SK-N-SH (cell line): ENCODE results near the gene WDR47. TPM values are rescaled to one million over a fixed set of nuclear protein-coding genes. Genes with fewer than 3 reads are reported as not detected.

ENCODE experiments used
- CTCF ChIA-PET: fragments of 300-600, 350-600 bp; formaldehyde crosslinking; extraction: SDS; loops from one replicate; lab custom pipeline; 2021; lab: Yijun Ruan, JAX
- POLR2A ChIA-PET: fragments of 350-600 bp; sonication (Branson Sonifier 250); formaldehyde crosslinking; extraction: SDS; loops from one replicate; lab custom pipeline; 2020; ENCODE audit warnings: antibody characterized with exemption, inconsistent platforms; lab: Yijun Ruan, JAX
- DNase-seq: peaks from one replicate; pipeline ENCODE4 v3.0.0; 2012
- H2AFZ ChIP-seq: fragments of 200-600 bp; sonication (generic); 2 replicates; pipeline ENCODE4 v1.8.1; 2016; ENCODE audit warnings: antibody characterized with exemption, mild to moderate bottlenecking, low read depth
- H3F3A ChIP-seq: fragments of 200-600 bp; sonication (generic); replicated peaks from 2 replicates; pipeline ENCODE3; 2016; ENCODE audit warnings: antibody characterized with exemption, mild to moderate bottlenecking; ENCODE audit not compliant: insufficient read depth
- H3K27ac ChIP-seq, 2 experiments: fragments of 200-500 bp in 1 of 2; fragments of 200-600 bp in 1 of 2; sonication (Bioruptor generic) in 1 of 2; sonication (generic), shearing (Covaris generic) in 1 of 2; 2 replicates each; pipeline versions ENCODE4 v1.5.1 to v1.6.1; 2014 to 2016; ENCODE audit warnings: low read depth in 2 of 2, inconsistent platforms in 1 of 2, low read length in 1 of 2, mild to moderate bottlenecking in 1 of 2, mixed read lengths in 1 of 2
- H3K27me3 ChIP-seq: fragments of 200-600 bp; sonication (generic), shearing (Covaris generic); 2 replicates; pipeline ENCODE4 v1.6.1; 2016; ENCODE audit warnings: mixed run types; ENCODE audit not compliant: insufficient read depth
- H3K36me3 ChIP-seq, 2 experiments: fragments of 200-500 bp in 1 of 2; fragments of 200-600 bp in 1 of 2; sonication (Bioruptor generic) in 1 of 2; sonication (generic) in 1 of 2; replicated peaks in 1 of 2; 2 replicates each; pipeline versions ENCODE3 to v1.5.1; 2014 to 2016; ENCODE audit warnings: low read length in 1 of 2, mild to moderate bottlenecking in 1 of 2; ENCODE audit not compliant: insufficient read depth in 2 of 2, control insufficient read depth in 1 of 2
- H3K4me1 ChIP-seq, 2 experiments: fragments of 200-500 bp in 1 of 2; fragments of 200-600 bp in 1 of 2; sonication (Bioruptor generic) in 1 of 2; sonication (generic), shearing (Covaris generic) in 1 of 2; 2 replicates each; pipeline versions ENCODE4 v1.5.1 to v1.6.1; 2014 to 2016; ENCODE audit warnings: low read depth in 1 of 2, low read length in 1 of 2, mixed run types in 1 of 2; ENCODE audit not compliant: insufficient read depth in 2 of 2, control insufficient read depth in 1 of 2
- H3K4me2 ChIP-seq: fragments of 200-600 bp; sonication (generic), shearing (Covaris generic); 2 replicates; pipeline ENCODE4 v1.6.1; 2017; ENCODE audit warnings: mixed run types
- H3K4me3 ChIP-seq, 2 experiments: fragments of 200-500 bp in 1 of 2; fragments of 200-600 bp in 1 of 2; sonication (Bioruptor generic) in 1 of 2; sonication (generic), shearing (Covaris generic) in 1 of 2; 2 replicates each; pipeline versions ENCODE4 v1.5.1 to v1.8.1; 2014 to 2016; ENCODE audit warnings: low read depth in 2 of 2, inconsistent platforms in 1 of 2, low read length in 1 of 2, mild to moderate bottlenecking in 1 of 2, mixed read lengths in 1 of 2, moderate library complexity in 1 of 2
- H3K79me2 ChIP-seq: fragments of 200-600 bp; sonication (generic); 2 replicates; pipeline ENCODE4 v1.8.1; 2017; ENCODE audit warnings: mild to moderate bottlenecking; ENCODE audit not compliant: insufficient read depth
- H3K9ac ChIP-seq: fragments of 200-600 bp; sonication (generic); 2 replicates; pipeline ENCODE4 v1.6.1; 2017; ENCODE audit warnings: mixed run types
- H3K9me2 ChIP-seq: fragments of 200-600 bp; sonication (generic); 2 replicates; pipeline ENCODE4 v1.6.1; 2017; ENCODE audit warnings: mixed run types
- H3K9me3 ChIP-seq: fragments of 200-600 bp; sonication (generic); 2 replicates; pipeline ENCODE4 v1.6.1; 2017; ENCODE audit warnings: mixed run types, mild to moderate bottlenecking, moderate library complexity
- H4K20me1 ChIP-seq: fragments of 200-600 bp; sonication (generic); 2 replicates; pipeline ENCODE4 v1.6.1; 2017; ENCODE audit warnings: mild to moderate bottlenecking, mixed run types; ENCODE audit not compliant: insufficient read depth
- CHD2 ChIP-seq: fragments of 150-350 bp; IDR thresholded peaks from 2 replicates; pipeline ENCODE4 v1.6.1; 2018; ENCODE audit warnings: low read length; ENCODE audit not compliant: partially characterized antibody
- FOXM1 ChIP-seq: IDR thresholded peaks from 2 replicates; pipeline ENCODE4 v1.4.0; 2012; ENCODE audit warnings: low read depth, mild to moderate bottlenecking
- GABPA ChIP-seq: IDR thresholded peaks from 2 replicates; pipeline ENCODE4 v1.4.0; 2012; ENCODE audit warnings: low read depth, mild to moderate bottlenecking
- JUND ChIP-seq: IDR thresholded peaks from 2 replicates; pipeline ENCODE4 v1.4.0; 2012
- MXI1 ChIP-seq: IDR thresholded peaks from 2 replicates; pipeline ENCODE4 v1.6.1; 2012; ENCODE audit warnings: mild to moderate bottlenecking, low read depth, low read length, improper control_type of control experiment
- NRF1 ChIP-seq: IDR thresholded peaks from 2 replicates; pipeline ENCODE4 v1.6.1; 2012; ENCODE audit warnings: low read depth, mild to moderate bottlenecking, low read length
- RAD21 ChIP-seq: IDR thresholded peaks from 2 replicates; pipeline ENCODE4 v1.6.1; 2012; ENCODE audit warnings: mild to moderate bottlenecking, low read length
- RCOR1 ChIP-seq: fragments of 150-350 bp; IDR thresholded peaks from 2 replicates; pipeline ENCODE4 v1.6.1; 2017; ENCODE audit warnings: antibody characterized with exemption, low read length
- RXRA ChIP-seq: IDR thresholded peaks from 2 replicates; pipeline ENCODE4 v1.4.0; 2012; ENCODE audit warnings: low read depth, mild to moderate bottlenecking, borderline replicate concordance
- SIN3A ChIP-seq: IDR thresholded peaks from 2 replicates; pipeline ENCODE4 v1.6.1; 2012; ENCODE audit warnings: low read depth, mild to moderate bottlenecking, low read length, moderate library complexity, borderline replicate concordance
- SMC3 ChIP-seq: IDR thresholded peaks from 2 replicates; pipeline ENCODE4 v1.6.1; 2012; ENCODE audit warnings: low read depth, low read length, improper control_type of control experiment
- USF2 ChIP-seq: fragments of 150-350 bp; IDR thresholded peaks from 2 replicates; pipeline ENCODE4 v1.6.1; 2017; ENCODE audit warnings: antibody characterized with exemption, low read length, low read depth, borderline replicate concordance
- WGBS: methylation state at CpG from one replicate; pipeline ENCODE4 v1.1.6; 2017; ENCODE audit warnings: low lambda C conversion rate; 5-methylcytosine and 5-hydroxymethylcytosine counted together
- polyA plus RNA-seq, 3 experiments: library from polyadenylated mRNA; depleted of rRNA; stranded (reverse); fragments of >200 nt; gene quantifications; 2 replicates each; pipeline ENCODE4 v1.2.3, GENCODE V29; 2012
- TF ChIP-seq, protein P1 (sequence below): IDR thresholded peaks from 2 replicates; pipeline ENCODE4 v1.6.1; 2012; ENCODE audit warnings: mild to moderate bottlenecking, low read depth, low read length, moderate library complexity
- TF ChIP-seq, protein P2 (sequence below): IDR thresholded peaks from 2 replicates; pipeline ENCODE4 v1.4.0; 2012; ENCODE audit warnings: low read depth

WDR47 gene
- polyA plus RNA-seq, 1 of the 3 experiments (the other 2 are of a cell fraction) = 7.9 TPM

DNA sequence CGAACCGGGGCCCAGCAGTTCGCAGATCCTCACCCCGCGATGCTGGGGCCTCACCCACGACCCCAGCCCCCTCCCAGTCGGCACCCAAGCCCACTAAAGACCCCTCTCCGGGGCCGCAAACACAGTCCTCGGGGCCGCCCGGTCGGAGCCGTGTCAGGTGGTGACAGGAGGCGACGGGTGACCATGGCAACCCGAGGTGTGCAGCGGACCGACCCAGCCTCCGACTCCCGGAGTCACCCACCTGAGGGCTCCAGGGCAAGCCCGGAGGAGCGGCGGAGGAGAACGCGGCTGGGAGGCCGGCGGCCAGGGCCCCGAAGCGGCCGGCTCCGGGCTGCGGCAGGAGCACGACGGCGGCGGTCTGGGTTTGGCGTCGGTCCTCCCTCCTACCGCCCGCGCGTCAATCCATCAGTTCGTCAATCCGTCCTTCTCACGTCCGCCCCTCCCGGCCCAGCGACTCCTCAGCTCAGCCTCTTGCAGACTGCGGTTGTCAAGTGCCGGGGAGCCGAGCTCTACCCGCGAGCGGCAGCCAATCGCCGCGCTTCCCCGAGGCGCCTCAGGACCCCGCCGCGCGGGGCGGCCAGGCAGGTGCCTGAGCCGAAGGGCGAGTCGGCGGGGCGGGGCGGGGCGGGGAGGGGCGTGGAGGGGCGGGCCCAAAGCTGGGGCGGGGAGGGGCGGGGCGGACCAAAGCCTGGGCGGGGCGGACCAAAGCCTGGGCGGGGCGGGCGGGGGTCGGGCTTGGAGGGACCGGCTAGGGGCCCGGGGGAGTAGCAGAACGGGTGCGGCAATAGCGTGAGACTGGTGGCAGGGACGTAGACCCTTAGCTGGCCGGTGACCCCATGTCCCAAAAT, at the start of gene WDR47 (continued):
- no peak for TF ChIP-seq FOXM1
- TF ChIP-seq SMC3 = no peak
- peak; percentile 37 for TF ChIP-seq CHD2
- TF ChIP-seq JUND = no peak
- peak; percentile 92; the same call in 1 of the 2 replicates for TF ChIP-seq SIN3A
- TF ChIP-seq RCOR1 = no peak
- TF ChIP-seq, protein P1, sequence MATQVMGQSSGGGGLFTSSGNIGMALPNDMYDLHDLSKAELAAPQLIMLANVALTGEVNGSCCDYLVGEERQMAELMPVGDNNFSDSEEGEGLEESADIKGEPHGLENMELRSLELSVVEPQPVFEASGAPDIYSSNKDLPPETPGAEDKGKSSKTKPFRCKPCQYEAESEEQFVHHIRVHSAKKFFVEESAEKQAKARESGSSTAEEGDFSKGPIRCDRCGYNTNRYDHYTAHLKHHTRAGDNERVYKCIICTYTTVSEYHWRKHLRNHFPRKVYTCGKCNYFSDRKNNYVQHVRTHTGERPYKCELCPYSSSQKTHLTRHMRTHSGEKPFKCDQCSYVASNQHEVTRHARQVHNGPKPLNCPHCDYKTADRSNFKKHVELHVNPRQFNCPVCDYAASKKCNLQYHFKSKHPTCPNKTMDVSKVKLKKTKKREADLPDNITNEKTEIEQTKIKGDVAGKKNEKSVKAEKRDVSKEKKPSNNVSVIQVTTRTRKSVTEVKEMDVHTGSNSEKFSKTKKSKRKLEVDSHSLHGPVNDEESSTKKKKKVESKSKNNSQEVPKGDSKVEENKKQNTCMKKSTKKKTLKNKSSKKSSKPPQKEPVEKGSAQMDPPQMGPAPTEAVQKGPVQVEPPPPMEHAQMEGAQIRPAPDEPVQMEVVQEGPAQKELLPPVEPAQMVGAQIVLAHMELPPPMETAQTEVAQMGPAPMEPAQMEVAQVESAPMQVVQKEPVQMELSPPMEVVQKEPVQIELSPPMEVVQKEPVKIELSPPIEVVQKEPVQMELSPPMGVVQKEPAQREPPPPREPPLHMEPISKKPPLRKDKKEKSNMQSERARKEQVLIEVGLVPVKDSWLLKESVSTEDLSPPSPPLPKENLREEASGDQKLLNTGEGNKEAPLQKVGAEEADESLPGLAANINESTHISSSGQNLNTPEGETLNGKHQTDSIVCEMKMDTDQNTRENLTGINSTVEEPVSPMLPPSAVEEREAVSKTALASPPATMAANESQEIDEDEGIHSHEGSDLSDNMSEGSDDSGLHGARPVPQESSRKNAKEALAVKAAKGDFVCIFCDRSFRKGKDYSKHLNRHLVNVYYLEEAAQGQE = peak; percentile 63; the same call in 1 of the 2 replicates
- no peak for TF ChIP-seq RXRA
- TF ChIP-seq GABPA = no peak

DNA sequence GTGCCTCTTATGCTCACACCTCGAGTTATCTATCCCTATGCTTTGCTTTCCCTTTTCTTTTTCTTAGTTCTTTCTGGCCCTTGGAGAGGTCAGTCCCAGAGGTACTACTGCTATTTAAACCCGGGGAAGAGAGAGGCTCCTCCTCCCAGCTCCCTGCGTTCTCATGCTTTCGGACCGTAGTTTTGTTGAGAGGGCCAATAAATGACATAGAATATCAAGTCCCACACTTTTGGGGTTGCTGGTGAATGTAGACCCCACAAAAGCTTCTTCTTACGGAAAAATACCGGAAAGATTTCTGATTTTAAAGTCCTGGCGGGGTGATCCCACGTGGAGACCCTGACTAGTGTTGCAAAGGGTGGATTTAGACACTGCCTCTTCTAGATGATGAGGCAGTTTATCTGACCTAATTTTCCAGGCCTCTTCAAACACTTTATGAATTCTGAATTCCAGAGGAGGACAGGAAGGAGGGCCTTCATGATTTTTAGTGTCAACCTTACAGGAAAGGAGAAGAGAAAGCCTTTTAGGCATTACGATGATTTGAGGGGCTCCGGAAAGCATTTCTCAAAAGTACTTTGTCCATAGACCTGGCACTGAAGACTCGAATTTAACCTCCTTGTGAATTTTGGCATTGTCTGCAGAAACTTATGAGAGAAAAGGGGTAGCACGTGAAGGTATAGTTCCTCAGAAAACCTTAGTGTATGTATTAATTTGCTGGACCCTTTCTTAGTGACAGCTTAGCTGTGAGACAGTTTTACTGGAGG, 49.4 kb upstream of the WDR47 start:
- Histone ChIP-seq H2AFZ (peak overlapping the region; percentile 98), H3K79me2 (peaks cover 48% of the 10 kb centered on the region), H3K27ac (peak overlapping the region; percentile 93 to 95), H3K9me2 (no peaks in the 10 kb centered on the region), H3F3A (peaks cover 24% of the 10 kb centered on the region), H3K9me3 (no peaks in the 10 kb centered on the region), H3K36me3 (peaks cover 12 to 21% of the 10 kb centered on the region in 2 experiments), H4K20me1 (no peaks in the 10 kb centered on the region; the same call in 1 of the 2 replicates), H3K27me3 (no peaks in the 10 kb centered on the region), H3K9ac (peak overlapping the region; percentile 92), H3K4me1 (peaks cover 4 to 5% of the 10 kb centered on the region in 2 experiments; a peak in 2 of 4 replicates), H3K4me3 (peak overlapping the region; percentile 77 to 98), H3K4me2 (peak overlapping the region; percentile 91)
- ChIA-PET POLR2A (interaction anchor here (1.8 to 2.2 kb wide), 2 partner anchors 9 to 15 kb away, joined by 8 to 29 read pairs; partner anchors contain the start of gene TAF13), CTCF (interaction anchor here (0.8 to 2.6 kb wide), 6 partner anchors 9 to 187 kb away, joined by 3 to 20 read pairs (median 4); partner anchors contain the start of gene TAF13)
- TF ChIP-seq NRF1 (no peak), MXI1 (peak; percentile 58; the same call in 1 of the 2 replicates), RAD21 (no peak), USF2 (no peak)
- TF ChIP-seq, protein P2, sequence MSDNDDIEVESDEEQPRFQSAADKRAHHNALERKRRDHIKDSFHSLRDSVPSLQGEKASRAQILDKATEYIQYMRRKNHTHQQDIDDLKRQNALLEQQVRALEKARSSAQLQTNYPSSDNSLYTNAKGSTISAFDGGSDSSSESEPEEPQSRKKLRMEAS = peak; percentile 66; the same call in 1 of the 2 replicates
- DNase-seq = peak; percentile 67
- WGBS = 5% methylated on average over 13 of the region's 13 CpGs
